GM13976 (cell line): Measurements from ENCODE around the gene NEDD4L.

ENCODE experiments used
- DNase-seq: peaks from one replicate; pipeline ENCODE4 v3.0.0; 2012; ENCODE audit warnings: low spot score
- in situ Hi-C: fragments of 300-500 bp; cut with MboI; formaldehyde crosslinking; loops from one replicate; pipeline ENCODE4 v1.12.0; 2022; ENCODE audit warnings: low sequenced_read_pairs, mixed read lengths, inconsistent platforms; ENCODE audit not compliant: unreplicated experiment
- TF ChIP-seq, protein P1 (sequence below): IDR thresholded peaks from 2 replicates; pipeline ENCODE4 v1.5.1; 2012; ENCODE audit warnings: borderline replicate concordance, mild to moderate bottlenecking; ENCODE audit not compliant: insufficient read depth; ENCODE audit errors: extremely low read depth, missing control alignments, control extremely low read depth

The NEDD4L gene

DNA sequence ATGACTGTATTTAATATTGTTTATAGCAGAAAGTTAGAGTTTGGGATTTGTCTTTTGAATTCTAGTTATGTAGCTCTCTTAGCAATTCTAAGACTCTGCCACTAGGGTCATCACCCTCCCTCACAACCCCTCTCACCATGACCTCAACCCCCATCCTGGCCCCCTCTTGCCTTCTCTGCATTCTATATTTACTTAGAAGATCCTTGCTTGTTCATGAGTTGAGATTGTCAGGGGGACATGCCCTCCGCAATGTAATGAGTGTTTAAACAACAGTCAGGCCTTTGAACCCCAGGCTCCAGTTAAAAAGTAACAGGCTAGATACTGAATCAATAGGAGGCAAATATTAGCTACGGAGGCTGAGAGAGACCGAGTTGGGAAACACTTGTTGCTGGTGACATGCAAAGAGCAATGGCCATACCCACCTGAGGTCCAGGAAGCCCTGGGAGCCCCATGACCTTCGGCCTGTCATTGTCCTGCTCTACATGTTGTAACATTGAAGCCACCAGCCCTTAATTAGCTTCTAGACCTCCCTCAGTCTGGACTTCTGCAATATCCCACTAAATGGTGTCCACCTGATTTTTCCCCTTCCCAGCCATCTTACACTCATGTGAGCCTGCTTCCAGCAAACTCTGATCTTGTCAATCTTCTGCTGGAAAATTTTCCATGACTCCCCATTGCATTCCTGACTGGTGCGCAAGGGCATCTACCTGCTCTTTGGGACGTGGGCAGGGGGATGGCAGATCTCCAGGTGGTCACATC, 363.8 kb downstream of the NEDD4L start:
- DNase-seq: no peak
- in situ Hi-C loops: loop anchor here (10.0 kb wide), 1 partner anchor 357 kb away; no protein-coding TSS in a partner anchor
- TF ChIP-seq, protein P1, sequence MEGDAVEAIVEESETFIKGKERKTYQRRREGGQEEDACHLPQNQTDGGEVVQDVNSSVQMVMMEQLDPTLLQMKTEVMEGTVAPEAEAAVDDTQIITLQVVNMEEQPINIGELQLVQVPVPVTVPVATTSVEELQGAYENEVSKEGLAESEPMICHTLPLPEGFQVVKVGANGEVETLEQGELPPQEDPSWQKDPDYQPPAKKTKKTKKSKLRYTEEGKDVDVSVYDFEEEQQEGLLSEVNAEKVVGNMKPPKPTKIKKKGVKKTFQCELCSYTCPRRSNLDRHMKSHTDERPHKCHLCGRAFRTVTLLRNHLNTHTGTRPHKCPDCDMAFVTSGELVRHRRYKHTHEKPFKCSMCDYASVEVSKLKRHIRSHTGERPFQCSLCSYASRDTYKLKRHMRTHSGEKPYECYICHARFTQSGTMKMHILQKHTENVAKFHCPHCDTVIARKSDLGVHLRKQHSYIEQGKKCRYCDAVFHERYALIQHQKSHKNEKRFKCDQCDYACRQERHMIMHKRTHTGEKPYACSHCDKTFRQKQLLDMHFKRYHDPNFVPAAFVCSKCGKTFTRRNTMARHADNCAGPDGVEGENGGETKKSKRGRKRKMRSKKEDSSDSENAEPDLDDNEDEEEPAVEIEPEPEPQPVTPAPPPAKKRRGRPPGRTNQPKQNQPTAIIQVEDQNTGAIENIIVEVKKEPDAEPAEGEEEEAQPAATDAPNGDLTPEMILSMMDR: no peak

DNA sequence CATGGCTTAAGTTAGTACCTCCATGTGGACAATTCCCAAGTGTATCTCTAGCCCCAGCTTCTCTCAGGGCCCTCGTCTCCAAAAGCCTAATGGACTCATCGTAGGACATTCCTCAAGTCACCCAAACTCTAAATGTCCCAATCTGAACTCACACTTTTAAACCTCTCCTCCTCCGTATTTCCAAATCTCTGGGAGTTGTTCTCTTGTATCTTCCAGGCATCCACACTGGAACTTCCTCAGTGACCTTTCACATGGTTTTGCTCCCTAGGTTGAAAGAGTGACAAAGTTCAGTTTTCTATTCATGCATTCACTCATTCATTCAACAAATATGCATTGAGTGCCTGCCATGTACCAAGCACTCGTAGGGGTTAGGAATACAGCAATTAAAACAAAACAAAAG, 364.6 kb downstream of the NEDD4L start:
- in situ Hi-C loops: loop anchor here (10.0 kb wide), 1 partner anchor 356 kb away; no protein-coding TSS in a partner anchor
- DNase-seq: no peak
- TF ChIP-seq, protein P1: no peak

DNA sequence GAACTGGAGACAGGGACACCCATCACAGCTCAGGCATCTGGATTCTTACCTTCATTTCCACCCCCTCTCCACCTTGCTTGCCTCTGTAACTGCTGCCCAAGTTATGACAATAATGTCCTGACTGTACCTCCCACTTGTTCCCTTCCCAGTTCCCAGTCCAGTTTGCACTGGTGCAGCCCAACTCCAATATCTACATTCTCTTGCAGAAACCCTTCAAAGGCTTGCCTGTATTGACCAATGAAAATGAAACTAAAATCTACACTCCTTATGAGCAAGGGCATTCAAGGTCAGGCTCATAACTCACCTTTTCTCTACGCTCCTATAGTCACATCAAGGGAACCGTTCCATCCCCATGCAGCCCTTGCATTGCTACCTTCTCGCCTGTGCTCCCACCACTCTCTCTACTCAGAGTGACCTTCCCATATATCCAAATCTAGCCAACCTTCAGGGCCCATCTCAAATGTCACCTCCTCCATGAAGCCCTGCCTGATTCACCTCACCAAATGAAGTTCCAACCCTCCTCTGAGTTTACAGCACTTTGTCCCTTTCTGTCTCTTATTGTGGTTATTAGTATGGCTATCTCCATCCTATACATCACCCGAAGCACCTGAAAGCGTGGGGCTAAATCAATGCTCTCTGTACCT, 365.9 kb downstream of the NEDD4L start:
- TF ChIP-seq, protein P1: no peak
- in situ Hi-C loops: loop anchor here (10.0 kb wide), 1 partner anchor 355 kb away; no protein-coding TSS in a partner anchor

DNA sequence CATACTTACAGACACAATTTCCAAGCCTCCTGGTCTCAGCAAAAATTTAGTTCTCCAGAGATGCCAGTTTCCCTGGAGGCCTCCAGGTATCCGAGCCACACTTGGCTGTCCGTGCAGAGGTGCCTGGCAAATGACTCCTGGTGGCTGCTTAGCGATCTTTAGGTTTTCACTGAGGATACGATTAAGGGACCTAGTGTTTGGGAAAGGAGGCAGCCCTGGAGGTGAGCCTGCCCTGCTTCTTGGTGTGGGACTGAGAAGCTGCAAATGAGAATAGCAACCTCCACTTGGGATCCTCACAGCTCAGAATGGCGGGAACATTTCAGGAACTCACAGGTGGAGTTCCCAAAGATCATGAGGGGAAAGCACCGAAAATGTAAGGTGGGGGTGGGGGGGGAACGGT, 367.3 kb downstream of the NEDD4L start:
- DNase-seq: no peak
- in situ Hi-C loops: no loop called here
- TF ChIP-seq, protein P1: no peak

More for the DNA sequence above, 365.9 kb downstream of the NEDD4L start:
- DNase-seq: no peak

DNA sequence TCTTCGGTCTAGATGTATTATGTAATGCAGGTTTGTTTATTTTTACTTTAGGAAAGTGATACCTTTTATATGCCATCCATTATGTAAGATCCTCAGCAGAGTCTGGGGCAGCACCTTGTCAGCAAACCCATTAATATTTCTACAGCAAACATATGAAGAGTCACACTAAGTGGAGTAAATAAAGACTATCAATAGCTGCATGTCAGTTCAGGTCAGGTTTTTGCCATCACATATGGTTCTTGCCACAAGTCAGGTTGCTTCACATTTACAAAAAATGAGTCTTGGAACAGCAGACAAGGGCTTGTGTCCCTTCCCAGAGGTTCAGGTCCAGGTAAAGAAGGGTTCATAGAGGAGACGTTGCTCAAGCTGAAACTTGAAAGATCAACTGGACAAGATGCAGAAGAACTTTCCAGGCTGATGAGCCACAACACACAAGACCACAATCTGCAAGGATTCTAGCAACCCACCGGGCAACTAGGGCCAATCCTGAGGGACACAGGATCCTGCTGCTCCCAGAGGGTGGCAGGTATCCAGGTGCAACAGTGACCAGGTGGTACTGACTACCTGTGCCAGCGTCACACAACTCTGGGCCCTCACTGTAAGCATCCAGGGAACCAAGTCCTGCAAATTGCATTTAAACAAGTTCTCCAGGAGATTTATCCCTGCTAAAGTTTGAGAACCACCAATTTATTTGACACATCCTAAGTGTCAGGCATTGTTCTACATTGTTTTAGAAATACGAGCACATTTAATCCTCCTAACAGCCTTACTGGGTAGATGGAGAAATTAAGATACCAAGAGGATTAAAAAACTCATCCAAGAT, 369.0 kb downstream of the NEDD4L start:
- in situ Hi-C loops: no loop called here

More for the DNA sequence above, 369.0 kb downstream of the NEDD4L start:
- TF ChIP-seq, protein P1: no peak
- no peak for DNase-seq
